ENCODE measurements around the gene ZBED3. TPM values are rescaled to one million over a fixed set of nuclear protein-coding genes. Genes with fewer than 3 reads are reported as not detected.
A peak's percentile ranks its signal among the peaks of the same experiment; 100 is the strongest.

The ZBED3 gene
- total and polyA plus RNA-seq, 11 donors: 2.8 to 8.1 (median 5.7) TPM

DNA sequence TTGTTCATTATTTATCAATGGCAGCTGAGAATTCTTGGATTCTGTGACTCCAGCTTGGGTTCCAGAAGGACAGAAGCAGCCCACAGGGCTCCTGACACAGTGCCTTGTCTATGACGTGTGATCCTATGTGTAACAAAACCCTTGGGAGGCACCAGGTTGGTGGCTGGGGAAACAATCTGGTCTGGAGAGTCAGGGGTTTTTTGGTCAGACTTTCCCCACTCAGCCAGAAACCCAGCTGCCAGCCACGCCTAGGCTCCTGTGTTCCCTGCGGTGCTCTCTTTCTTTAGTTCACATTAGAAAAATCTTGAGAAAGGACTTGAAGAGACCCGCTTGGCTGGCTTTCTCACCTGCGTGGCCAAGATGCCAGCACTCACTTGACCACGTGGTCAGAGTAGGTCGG is 15.5 kb upstream of the ZBED3 start:
- TF ChIP-seq POLR2A (IDR thresholded peaks at IDR 0.05) (no peak), CTCF (IDR thresholded peaks at IDR 0.05) (no peak)
- intact Hi-C loops (cut with DNase I): no loop called here
- H3K27me3 ChIP-seq: no peaks in the 10 kb centered on the region
- H3K36me3 ChIP-seq: no peaks in the 10 kb centered on the region
- H3K27ac ChIP-seq: no peak overlapping the region
- H3K9me3 ChIP-seq: peaks cover 0 to 15% (median 0%) of the 10 kb centered on the region in 12 donors
- H3K4me1 ChIP-seq: no peaks in the 10 kb centered on the region
- ATAC-seq: no peak
- no peak for DNase-seq
- WGBS, 4 donors: 84 to 98% (median 94%) methylated on average over 7 of the region's 7 CpGs
- H3K4me3 ChIP-seq: no peak overlapping the region

DNA sequence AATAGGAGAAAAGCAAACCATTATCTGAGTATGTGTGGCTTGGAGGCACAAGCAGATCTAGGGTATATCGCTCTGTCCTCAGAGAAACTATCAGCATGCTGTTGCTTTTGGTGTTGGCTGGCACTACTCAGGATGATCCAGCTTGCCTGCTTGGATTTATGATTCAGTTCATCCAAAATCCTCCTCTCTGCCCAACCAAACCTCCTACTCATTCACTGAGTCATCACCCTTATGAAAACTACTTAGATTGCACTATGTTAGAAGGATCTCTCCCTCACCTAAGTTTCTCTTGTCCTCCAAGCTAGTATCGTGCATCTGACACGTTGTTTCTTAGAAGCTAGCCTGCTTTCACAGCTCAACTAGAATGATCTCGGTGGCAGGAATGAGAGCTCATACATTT is 14.2 kb upstream of the ZBED3 start:
- Histone ChIP-seq H3K27ac (no peak overlapping the region), H3K4me3 (no peak overlapping the region), H3K4me1 (no peaks in the 10 kb centered on the region), H3K36me3 (no peaks in the 10 kb centered on the region), H3K9me3 (peaks cover 0 to 12% (median 0%) of the 10 kb centered on the region in 12 donors), H3K27me3 (no peaks in the 10 kb centered on the region)
- DNase-seq (no peak), ATAC-seq (no peak)
- intact Hi-C loops (cut with DNase I): no loop called here
- WGBS, 4 donors: 90 to 97% (median 95%) methylated on average over 4 of the region's 4 CpGs
- TF ChIP-seq CTCF (IDR thresholded peaks at IDR 0.05): no peak
- TF ChIP-seq POLR2A (IDR thresholded peaks at IDR 0.05): no peak

DNA sequence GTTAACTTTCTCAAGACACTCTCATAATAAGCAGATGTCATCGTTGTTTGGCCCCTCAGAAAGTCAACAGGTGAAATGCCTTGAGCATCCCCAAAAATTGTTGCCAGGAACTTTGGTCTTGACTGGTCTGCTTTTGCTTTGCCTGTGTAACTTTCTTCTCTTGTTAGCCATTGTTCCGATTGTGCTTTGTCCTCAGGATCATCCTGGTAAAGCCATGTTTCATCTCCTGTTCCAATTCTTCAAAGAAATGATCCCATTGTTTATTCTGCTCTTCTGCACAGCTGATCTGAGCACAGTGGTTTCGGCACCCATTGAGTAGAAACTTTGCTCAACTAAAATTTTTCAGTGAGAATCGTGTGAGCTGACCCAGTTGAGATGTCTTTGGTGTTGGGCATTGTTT is 8.1 kb upstream of the ZBED3 start:
- no peak overlapping the region for H3K27ac ChIP-seq
- intact Hi-C loops (cut with DNase I): no loop called here
- DNase-seq (no peak), ATAC-seq (no peak)
- no peaks in the 10 kb centered on the region for H3K9me3 ChIP-seq
- 90 to 95% (median 93%) methylated on average over 4 of the region's 4 CpGs for WGBS, 4 donors
- no peaks in the 10 kb centered on the region for H3K36me3 ChIP-seq
- H3K27me3 ChIP-seq: no peaks in the 10 kb centered on the region
- TF ChIP-seq POLR2A (IDR thresholded peaks at IDR 0.05): no peak
- H3K4me1 ChIP-seq: no peaks in the 10 kb centered on the region
- no peak overlapping the region for H3K4me3 ChIP-seq

GRCh38 chr5:77087484-77088261 is 588 bp upstream of the ZBED3 start:
- H3K4me3 ChIP-seq: peak overlapping the region; percentile 66 to 98 (median 87)
- H3K4me1 ChIP-seq: peaks cover 0 to 22% (median 15%) of the 10 kb centered on the region in 12 donors
- no peaks in the 10 kb centered on the region for H3K27me3 ChIP-seq
- peak overlapping the region; percentile 81 to 95 (median 88) for H3K27ac ChIP-seq
- no peaks in the 10 kb centered on the region for H3K9me3 ChIP-seq
- WGBS, 4 donors: 21 to 32% (median 25%) methylated on average over 12 to 16 of the region's 16 CpGs
- ATAC-seq: peak; percentile 39 to 47 (median 44)
- intact Hi-C loops (cut with DNase I): loop anchor here in 4 of 10 donors (5.0 kb wide), 1 partner anchor 405 kb away; the partner anchor contains the start of gene WDR41 (in 4 of the 4)
- peak in 4 of 5 donors; percentile 28 to 45 (median 30) for DNase-seq
- TF ChIP-seq POLR2A (IDR thresholded peaks at IDR 0.05) (no peak), CTCF (IDR thresholded peaks at IDR 0.05) (no peak)
- peaks cover 0 to 7% (median 0%) of the 10 kb centered on the region in 9 donors for H3K36me3 ChIP-seq
